HG02678 (cell line): Measurements from ENCODE around the gene PTPN5.
A peak's percentile ranks its signal among the peaks of the same experiment; 100 is the strongest.

Experiments
- ATAC-seq: cut with Tn5 transposase; IDR thresholded peaks from one replicate; pipeline ENCODE4 v1.9.1; 2021; ENCODE audit warnings: mild to moderate bottlenecking, moderate library complexity; ENCODE audit not compliant: unreplicated experiment

Gene PTPN5

DNA sequence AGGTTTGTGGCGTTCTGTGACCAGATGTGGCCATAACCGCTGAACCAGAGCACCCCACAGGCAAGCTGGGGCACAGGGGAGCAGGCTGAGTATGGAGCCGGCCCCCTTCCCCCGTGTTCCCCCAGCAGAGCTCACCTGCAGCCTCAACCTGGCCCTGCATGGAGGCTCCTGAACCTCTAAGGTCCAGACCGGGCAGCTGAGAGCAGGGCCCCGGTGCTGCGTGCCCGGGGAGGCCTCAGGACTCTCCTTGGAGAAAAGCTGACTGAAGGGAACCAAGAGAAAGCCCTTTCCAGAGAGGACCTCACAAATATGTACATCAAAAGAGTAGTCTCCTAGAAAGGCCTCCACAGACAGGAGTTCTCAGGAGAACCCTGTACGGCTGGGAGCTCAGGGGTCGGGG lies 48.2 kb downstream of the PTPN5 start:
- ATAC-seq = no peak

DNA sequence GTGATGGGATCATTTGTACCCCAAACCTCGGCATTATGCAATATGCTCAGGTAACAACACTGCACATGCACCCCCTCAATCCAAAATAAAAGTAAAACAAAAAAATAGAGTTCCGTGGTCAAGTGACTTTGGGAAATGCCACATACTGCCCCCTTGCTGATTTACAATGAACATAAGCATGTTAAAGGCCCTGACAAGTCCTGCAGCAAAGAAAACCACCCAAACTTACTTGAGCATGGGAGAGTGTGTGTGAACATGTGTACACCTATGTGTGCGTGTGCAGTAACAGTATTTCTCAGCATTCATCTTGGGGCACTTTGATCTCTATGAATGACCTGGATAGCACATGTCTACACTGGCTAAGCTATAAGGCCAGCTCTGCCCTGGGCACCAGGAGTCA lies 49.8 kb downstream of the PTPN5 start:
- ATAC-seq = no peak

GRCh38 chr11:18739685-18740084 lies 51.9 kb downstream of the PTPN5 start:
- no peak for ATAC-seq

GRCh38 chr11:18737642-18738041 lies 54.0 kb downstream of the PTPN5 start:
- ATAC-seq = no peak

DNA sequence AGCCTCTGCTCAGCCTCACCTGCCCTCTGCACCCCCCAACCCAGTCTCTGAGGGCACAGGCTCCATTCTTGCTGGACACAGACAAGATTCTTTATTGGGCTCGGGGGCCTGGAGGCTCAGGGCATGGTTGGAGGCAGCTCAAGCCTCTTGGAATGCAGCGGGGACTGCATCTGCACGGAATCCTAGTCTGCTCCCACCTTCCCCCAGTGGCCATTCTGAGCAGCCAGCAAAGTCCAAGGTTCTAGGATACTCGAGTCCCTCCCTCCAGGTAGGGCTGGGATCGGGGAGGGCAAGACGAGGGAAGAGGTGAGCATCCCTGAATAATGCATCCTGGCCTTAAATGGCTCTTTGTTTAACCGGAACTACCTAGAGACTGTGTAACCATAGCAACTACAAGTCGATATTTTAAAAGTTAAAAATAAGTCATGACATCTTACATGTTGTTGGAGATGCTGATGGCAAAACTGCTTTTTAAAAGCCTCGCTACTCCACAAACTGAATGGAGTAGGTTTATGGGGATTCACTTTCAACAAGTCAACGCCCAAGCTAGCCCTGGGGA lies 54.9 kb downstream of the PTPN5 start:
- ATAC-seq = no peak

DNA sequence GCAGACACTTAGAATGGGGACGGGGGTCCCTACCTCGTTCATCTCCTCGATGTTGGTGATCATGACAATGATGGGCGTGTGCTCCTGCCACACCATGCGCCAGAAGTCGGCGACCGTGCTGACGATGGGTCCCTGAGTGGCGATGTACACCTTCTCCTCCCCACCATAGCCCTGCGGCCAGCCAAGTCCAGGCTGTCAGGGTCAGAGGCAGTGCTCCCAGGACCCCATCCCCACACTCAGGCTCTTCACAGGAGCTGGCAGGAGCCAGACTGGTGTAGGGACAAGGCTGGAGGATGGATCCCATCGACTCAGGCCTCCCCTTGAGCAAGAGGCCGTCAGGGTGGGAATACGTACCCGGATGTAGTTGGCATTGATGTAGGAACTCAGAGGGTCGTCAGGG lies 58.4 kb downstream of the PTPN5 start:
- no peak for ATAC-seq

DNA sequence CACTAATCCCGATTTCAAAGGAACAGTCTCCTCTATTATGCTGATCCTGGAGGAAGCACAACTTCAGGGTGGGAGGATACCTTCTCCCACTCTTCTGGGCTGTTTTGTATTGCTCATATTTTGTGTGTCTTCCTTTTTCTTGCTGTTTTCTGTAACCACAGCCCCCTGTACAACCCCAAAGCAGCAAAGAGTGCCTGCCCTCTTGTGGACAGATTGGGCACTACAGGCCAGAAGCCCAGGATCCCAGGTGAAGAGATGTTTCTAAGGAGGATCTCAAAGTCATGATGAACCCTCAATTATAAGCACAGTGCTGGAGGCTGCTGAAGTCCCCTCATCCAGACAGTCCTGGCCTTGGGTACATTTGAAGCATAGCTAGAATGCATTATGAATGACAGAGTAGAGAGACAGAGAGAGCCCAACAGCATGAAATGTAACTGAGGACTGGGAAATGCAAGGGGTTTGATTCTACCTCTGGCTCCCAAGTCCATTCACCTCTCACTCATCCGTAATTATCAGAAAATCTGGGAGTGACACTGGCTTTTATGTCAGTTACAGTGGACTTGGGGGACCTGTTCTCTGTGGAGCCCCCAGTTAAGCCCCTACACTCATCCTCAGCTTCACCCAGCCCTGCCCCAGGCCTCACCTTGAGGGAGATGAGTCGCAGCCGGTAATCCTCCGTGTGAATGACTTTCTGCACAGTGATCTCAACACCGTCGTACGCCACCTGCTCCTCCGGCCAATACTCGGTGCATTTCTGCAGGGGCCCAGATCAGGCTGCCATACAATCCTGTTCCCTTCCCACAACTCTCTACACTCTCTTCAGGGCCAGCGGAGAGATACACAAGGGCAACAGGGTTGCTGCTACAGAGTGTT lies 59.4 kb downstream of the PTPN5 start:
- ATAC-seq = peak; percentile 60

DNA sequence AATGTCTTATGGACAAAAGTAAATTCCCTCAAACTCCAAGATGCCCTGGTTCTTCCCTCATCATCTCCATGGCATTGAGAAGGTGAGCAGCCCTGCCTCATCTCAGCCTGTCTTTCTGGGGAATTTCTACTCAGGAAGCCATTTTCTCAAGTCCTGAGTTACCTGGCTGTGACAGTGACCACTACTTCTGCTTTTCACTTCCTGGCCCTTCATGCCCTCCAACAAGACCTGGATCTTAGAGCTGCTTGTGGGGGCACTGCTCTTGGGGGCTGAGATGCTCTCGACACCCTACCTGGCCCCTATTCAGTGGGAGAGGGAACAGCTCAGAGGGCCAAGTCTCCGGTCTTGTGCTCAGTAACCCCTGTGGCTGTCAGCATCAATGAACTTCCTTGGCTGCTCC lies 60.2 kb downstream of the PTPN5 start:
- ATAC-seq = no peak

DNA sequence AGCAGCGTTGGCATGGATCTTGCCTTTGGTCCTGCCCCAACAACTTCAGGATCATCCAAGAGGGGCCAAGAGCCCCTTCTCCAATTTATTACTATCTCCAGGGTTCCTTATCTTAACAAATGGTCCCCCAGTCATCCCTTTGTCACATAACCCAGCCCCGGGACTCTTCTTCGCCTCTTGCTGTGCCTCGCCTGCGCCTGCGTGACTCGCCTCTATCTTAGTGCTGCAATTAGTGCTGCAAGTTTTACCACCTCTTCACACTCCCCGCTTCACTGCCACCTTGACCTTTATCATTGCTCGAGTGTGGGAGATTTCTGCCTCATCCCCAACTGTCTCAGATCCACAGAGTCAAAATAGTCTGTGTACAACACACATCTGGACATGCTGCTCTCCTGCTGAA lies 61.6 kb downstream of the PTPN5 start:
- no peak for ATAC-seq

- no peak for ATAC-seq
Observed at GRCh38 chr11:18729426-18729825, 62.2 kb downstream of the PTPN5 start.

DNA sequence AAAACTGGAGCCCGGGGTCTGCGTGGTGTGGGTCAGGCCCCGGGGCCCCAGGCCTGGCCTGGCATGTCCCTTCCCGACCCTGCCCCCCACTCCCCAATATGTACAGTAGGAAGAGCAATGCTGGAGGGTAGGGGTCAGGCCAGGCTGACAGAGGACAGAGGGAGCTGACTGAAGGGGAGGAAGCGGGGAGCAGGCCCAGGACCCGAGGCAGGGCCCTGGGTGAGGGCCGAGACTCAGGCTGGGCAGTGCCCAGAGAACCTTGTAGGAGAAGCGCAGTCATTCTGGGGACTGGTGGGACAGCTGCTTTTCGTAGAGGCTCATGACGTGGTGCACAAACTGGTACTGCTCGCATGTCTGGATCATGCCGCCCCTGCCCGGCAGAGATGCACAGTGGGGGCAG lies 62.9 kb downstream of the PTPN5 start:
- no peak for ATAC-seq

DNA sequence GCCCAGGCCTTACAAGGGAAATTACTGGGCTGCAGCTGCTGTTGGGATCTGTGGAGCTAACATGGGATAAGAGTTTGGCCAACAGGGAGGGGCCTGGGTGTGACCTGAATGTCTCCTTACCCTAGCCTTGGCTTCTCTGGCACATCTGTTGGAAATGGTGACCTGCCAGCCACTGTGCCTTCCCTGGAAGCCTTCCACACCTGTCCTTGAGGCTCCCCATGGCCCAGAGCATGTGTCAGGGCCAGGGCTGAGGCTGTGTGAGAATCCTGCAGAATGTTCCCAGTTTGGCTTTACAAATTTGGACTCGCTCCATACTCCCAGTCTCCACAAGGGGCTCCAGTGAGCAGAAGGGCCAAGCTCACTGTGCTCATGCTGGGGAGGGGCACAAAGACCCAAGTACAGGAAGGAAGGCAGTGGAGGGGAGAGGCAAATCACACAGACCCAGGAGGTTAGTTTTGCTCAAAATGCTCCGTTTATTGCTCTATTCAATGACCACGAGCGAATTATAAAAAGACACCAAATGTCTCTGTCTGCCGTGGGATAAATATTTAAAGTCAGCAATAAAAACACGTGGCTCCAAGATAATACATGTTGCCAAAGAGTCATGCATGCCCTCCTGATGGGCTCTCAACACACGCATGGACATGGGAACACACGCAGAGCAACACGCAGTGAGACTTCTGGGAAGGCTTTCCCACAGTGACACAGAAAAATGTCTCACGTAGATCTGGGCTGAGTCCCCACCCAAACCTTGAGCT lies 63.9 kb downstream of the PTPN5 start:
- peak; percentile 53 for ATAC-seq

- ATAC-seq = no peak
Observed at GRCh38 chr11:18726040-18726439, 65.6 kb downstream of the PTPN5 start, which contains the start of gene IGSF22. IGSF22 (minus strand) TSS chr11:18726188; CDS start chr11:18724236, 1,952 bp downstream.

DNA sequence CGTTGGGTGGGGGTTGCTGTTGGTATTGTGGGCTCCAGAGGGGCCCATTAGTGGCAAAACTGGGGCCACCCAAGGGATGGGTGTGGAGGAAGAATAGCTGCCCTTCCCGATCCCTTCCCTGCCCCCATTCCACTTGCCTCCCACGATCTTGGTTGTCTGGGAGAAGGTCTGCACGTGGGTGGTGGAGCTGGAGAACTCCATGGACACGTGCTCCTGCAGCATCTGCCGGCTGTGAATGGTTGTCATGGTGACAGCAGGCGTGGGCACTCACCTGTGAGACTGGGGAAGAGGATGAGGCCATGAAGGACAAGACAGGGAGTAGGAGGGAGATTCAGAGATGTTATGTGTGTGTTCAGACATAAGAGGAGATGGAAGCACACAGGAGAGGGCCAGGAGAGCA lies 67.6 kb downstream of the PTPN5 start:
- no peak for ATAC-seq

GRCh38 chr11:18722293-18722637 lies 69.3 kb downstream of the PTPN5 start:
- no peak for ATAC-seq

DNA sequence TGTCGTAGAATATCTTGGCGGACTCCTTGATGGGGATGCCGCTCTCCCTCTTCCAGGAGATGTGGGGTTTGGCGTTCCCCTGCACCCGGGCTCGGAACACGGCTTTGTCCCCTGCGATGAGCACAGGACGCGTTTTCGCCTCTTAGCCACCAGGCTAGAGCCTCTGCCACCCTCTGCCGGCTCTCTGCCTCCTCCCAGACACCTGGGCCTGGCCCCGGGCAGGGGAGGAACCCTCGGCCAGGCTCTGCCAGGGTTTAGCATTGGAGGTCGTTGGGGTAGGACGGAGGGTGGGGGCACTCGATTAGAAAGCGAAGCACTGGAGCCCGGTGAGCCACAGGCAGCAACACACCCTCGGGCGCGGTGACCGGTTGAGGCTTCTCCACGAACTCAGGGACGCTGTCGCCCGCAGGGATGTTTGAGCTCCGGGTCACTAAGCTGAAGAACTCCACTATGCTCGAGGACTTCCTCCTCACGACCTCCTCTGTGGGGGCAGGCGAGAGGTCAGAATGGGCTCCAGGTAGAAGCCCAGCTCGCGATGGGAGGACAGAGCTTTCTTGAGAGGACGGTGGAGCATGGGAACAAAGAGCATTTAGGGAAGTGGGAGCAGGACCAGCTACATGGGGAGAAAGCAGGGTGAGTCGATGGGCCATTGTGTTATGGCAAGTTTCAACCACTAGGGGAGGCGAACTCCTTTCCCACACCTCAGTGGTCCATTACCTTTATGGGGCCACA lies 69.9 kb downstream of the PTPN5 start:
- ATAC-seq = peak; percentile 65

DNA sequence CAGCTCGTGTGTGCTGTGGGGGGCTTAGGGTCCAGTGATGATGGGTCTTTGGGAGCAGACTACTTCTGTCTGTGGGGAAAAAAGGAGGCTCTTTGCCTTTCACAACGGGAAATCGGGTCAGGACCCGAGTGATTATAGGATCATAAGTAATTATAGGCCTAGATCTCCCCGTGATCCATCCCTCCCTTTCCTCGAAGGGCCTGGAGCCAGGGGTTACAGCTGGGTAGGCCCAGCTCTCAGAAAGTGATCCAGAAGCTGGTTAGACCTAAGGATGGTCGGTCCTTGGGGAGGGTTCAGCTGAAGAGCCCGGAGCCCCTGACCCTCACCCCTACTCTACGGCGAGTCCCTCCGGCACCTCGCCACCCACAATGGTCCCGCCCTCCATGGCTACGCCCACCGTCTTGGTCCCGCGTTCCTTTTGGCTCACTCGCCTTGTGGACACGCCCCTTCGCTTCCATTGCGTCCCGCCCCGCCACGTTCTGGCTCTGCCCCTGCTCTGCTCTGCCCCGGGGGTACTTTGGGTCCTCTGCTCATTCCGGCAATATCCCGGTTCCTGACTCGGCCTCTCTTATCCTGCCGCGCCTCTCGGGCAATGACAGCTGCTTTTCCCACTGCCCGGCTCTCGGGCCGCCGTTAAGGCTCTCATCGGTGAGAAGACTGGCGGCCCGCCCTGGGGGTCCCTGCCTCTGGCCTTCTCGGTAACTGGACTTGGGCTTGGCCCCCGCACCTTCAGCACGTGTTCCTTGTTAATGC lies 70.6 kb downstream of the PTPN5 start:
- peak; percentile 81 for ATAC-seq

GRCh38 chr11:18720091-18720807 lies 71.3 kb downstream of the PTPN5 start:
- ATAC-seq = no peak

DNA sequence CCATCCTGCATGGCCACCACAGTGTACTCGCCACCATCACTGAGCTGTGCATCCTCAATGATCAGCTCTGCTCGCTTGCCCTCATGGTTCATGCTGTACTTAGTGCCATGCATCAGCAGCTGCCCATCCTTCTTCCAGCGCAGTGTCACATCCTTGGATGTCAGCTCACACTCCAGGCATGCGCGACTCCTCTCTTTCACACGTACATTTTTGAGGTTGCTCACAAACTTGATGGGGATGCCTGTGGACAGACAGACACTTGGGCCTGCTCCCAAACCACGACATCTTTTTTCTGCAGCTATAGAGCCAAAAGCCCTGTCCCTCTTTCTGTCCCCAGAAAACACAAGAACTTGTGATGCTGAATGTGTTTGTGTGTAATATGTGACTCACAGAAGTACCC lies 76.1 kb downstream of the PTPN5 start:
- no peak for ATAC-seq

DNA sequence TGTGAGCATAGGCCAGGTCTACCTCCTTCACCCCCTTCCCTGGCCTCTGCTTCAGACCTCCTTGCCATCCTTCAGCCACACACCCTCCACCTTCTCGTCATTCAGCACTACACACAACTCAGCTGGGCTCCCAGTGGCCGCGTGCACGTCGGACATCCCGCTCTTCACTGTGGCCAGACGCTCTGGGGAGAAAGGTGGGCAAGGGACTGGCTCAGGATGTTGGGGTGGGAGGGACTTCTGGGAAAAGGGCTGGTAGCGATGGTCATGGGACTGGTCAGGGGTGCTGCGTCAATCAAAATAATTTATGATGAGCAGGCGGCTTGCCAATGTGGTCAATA lies 77.2 kb downstream of the PTPN5 start:
- no peak for ATAC-seq
